HEK293 (cell line): Measurements from ENCODE around the gene AARS2.
"Not testable (repeated sequence)": the region's sequence is repeated elsewhere in the genome, so short reads cannot be mapped to it uniquely, and the experiment has no call there.

Experiments used
- CTCF ChIA-PET: fragments of 350-600 bp; formaldehyde crosslinking; extraction: SDS; loops from one replicate; lab custom pipeline; 2021; ENCODE audit warnings: antibody characterized with exemption; lab: Yijun Ruan, JAX
- POLR2A ChIA-PET: fragments of 300-600 bp; formaldehyde crosslinking; extraction: SDS; loops from one replicate; lab custom pipeline; 2020; ENCODE audit warnings: antibody characterized with exemption, inconsistent platforms; lab: Yijun Ruan, JAX
- H3K27ac ChIP-seq: fragments of 200-500 bp; sonication (Bioruptor generic); 2 replicates; pipeline ENCODE4 v1.5.1; 2014; ENCODE audit warnings: low read depth, low read length, control low read depth, inconsistent platforms; ENCODE audit errors: extremely low read depth
- H3K36me3 ChIP-seq, 2 experiments: fragments of 200-500 bp in 1 of 2; sonication (Bioruptor generic) in 1 of 2; 1 replicate in 1 of 2; 2 replicates in 1 of 2; pipeline ENCODE4 v1.5.1; 2014 to 2017; ENCODE audit warnings: inconsistent platforms in 2 of 2, low read length in 2 of 2; ENCODE audit not compliant: control insufficient read depth in 2 of 2, insufficient read depth in 1 of 2
- H3K4me1 ChIP-seq: fragments of 200-500 bp; sonication (Bioruptor generic); 2 replicates; pipeline ENCODE4 v1.5.1; 2014; ENCODE audit warnings: mild to moderate bottlenecking, low read length, inconsistent platforms; ENCODE audit not compliant: control insufficient read depth, insufficient read depth
- H3K4me3 ChIP-seq: 2 replicates; pipeline ENCODE4 v1.5.1; 2011; ENCODE audit warnings: low read depth, mild to moderate bottlenecking, control low read depth, low read length, moderate library complexity
- H3K9me3 ChIP-seq: fragments of 200-500 bp; sonication (Bioruptor generic); 2 replicates; pipeline ENCODE4 v1.5.1; 2014; ENCODE audit warnings: low read depth, low read length, inconsistent platforms; ENCODE audit not compliant: control insufficient read depth, insufficient read depth
- BCL11A ChIP-seq: fragments of 450-650 bp; formaldehyde crosslinking; IDR thresholded peaks from 2 replicates; pipeline ENCODE4 v1.5.1; 2016; ENCODE audit warnings: low read depth, missing biosample characterization, missing genetic modification characterization
- PRDM6 ChIP-seq: fragments of 450-650 bp; formaldehyde crosslinking; IDR thresholded peaks from 2 replicates; pipeline ENCODE4 v1.5.1; 2017; ENCODE audit warnings: missing biosample characterization, missing genetic modification characterization
- REPIN1 ChIP-seq: fragments of 450-650 bp; formaldehyde crosslinking; IDR thresholded peaks from 2 replicates; pipeline ENCODE4 v1.5.1; 2017; ENCODE audit warnings: missing biosample characterization, missing genetic modification characterization, low read depth
- SCRT2 ChIP-seq: fragments of 450-650 bp; formaldehyde crosslinking; IDR thresholded peaks from 2 replicates; pipeline ENCODE4 v1.5.1; 2016; ENCODE audit warnings: missing biosample characterization, missing genetic modification characterization
- ZNF221 ChIP-seq: fragments of 450-650 bp; formaldehyde crosslinking; IDR thresholded peaks from 2 replicates; pipeline ENCODE4 v1.5.1; 2017; ENCODE audit warnings: missing biosample characterization, missing genetic modification characterization, borderline replicate concordance
- ZNF404 ChIP-seq: fragments of 450-650 bp; formaldehyde crosslinking; IDR thresholded peaks from 2 replicates; pipeline ENCODE4 v1.5.1; 2017; ENCODE audit warnings: missing biosample characterization, missing genetic modification characterization
- ZNF530 ChIP-seq: fragments of 450-650 bp; formaldehyde crosslinking; IDR thresholded peaks from 2 replicates; pipeline ENCODE4 v1.5.1; 2016; ENCODE audit warnings: low read depth, missing biosample characterization, missing genetic modification characterization
- ZNF623 ChIP-seq: fragments of 450-650 bp; formaldehyde crosslinking; IDR thresholded peaks from 2 replicates; pipeline ENCODE4 v1.5.1; 2016; ENCODE audit warnings: missing biosample characterization, missing genetic modification characterization
- ZNF658 ChIP-seq: fragments of 450-650 bp; formaldehyde crosslinking; IDR thresholded peaks from 2 replicates; pipeline ENCODE4; 2016; ENCODE audit warnings: missing biosample characterization, missing genetic modification characterization
- ZSCAN16 ChIP-seq: fragments of 450-650 bp; formaldehyde crosslinking; IDR thresholded peaks from 2 replicates; pipeline ENCODE4 v1.5.1; 2016; ENCODE audit warnings: missing biosample characterization, missing genetic modification characterization

Gene AARS2

GRCh38 chr6:44356487-44356886, 43.3 kb upstream of the AARS2 start (continued):
- no peak for TF ChIP-seq ZSCAN16 (tag by site-specific recombination)

GRCh38 chr6:44355640-44356039, 42.5 kb upstream of the AARS2 start:
- Histone ChIP-seq H3K27ac (no peak overlapping the region), H3K36me3 (no peaks in the 10 kb centered on the region), H3K4me1 (peaks cover 3% of the 10 kb centered on the region; the same call in 1 of the 2 replicates), H3K4me3 (no peak overlapping the region), H3K9me3 (no peaks in the 10 kb centered on the region)
- POLR2A ChIA-PET: no interaction called here
- CTCF ChIA-PET: interaction anchor here (0.6 to 0.8 kb wide), 2 partner anchors 102 to 111 kb away, joined by 3 to 4 read pairs; no protein-coding TSS in a partner anchor
- TF ChIP-seq ZNF221 (tag by site-specific recombination): no peak
- no peak for TF ChIP-seq ZNF530
- peak; percentile 55 for TF ChIP-seq SCRT2

- H3K9me3 ChIP-seq: no peaks in the 10 kb centered on the region
- no peak overlapping the region for H3K4me3 ChIP-seq
- ChIA-PET POLR2A (interaction anchor here (0.7 kb wide), 1 partner anchor 13 kb away, joined by 5 read pairs; no protein-coding TSS in a partner anchor), CTCF (interaction anchor here (0.6 to 2.1 kb wide), 4 partner anchors 14 to 685 kb away, joined by 3 to 13 read pairs (median 6); no protein-coding TSS in a partner anchor)
- peaks cover 3% of the 10 kb centered on the region; the same call in 1 of the 2 replicates for H3K4me1 ChIP-seq
- no peaks in the 10 kb centered on the region for H3K36me3 ChIP-seq
- TF ChIP-seq ZNF623 (tag by site-specific recombination) (no peak), PRDM6 (tag by site-specific recombination) (0 out of 2 replicates have a peak, but pooled peaks have one; percentile 17)
- H3K27ac ChIP-seq: no peak overlapping the region
Measured at GRCh38 chr6:44353336-44353735, 40.2 kb upstream of the AARS2 start.

GRCh38 chr6:44352259-44352658, 39.1 kb upstream of the AARS2 start:
- H3K9me3 ChIP-seq: no peaks in the 10 kb centered on the region
- TF ChIP-seq BCL11A (tag by site-specific recombination) (no peak), REPIN1 (tag by site-specific recombination) (no peak), ZNF404 (tag by site-specific recombination) (no peak), ZNF658 (no peak)
- peaks cover 3% of the 10 kb centered on the region; the same call in 1 of the 2 replicates for H3K4me1 ChIP-seq
- POLR2A ChIA-PET: no interaction called here
- H3K4me3 ChIP-seq: no peak overlapping the region
- H3K36me3 ChIP-seq: no peaks in the 10 kb centered on the region
- no peak overlapping the region for H3K27ac ChIP-seq
- CTCF ChIA-PET: interaction anchor here (0.6 to 2.1 kb wide), 6 partner anchors 13 to 279 kb away, joined by 3 to 13 read pairs (median 4); no protein-coding TSS in a partner anchor

GRCh38 chr6:44350650-44350994, 37.5 kb upstream of the AARS2 start:
- not testable (repeated sequence) for H3K9me3 ChIP-seq, H3K27ac ChIP-seq, H3K36me3 ChIP-seq, H3K4me3 ChIP-seq, H3K4me1 ChIP-seq
- POLR2A ChIA-PET: interaction anchor here (0.7 kb wide), 1 partner anchor 915 kb away, joined by 4 read pairs; no protein-coding TSS in a partner anchor
- CTCF ChIA-PET: interaction anchor here (0.6 kb wide), 1 partner anchor 11 kb away, joined by 4 read pairs; no protein-coding TSS in a partner anchor
